Astrocyte (in vitro differentiated cells and primary cell): Measurements from ENCODE around the gene CACNA2D1. TPM values are rescaled to one million over a fixed set of nuclear protein-coding genes. Genes with fewer than 3 reads are reported as not detected.
"Not testable (repeated sequence)": the region's sequence is repeated elsewhere in the genome, so short reads cannot be mapped to it uniquely, and the experiment has no call there.

Experiments used
- DNase-seq: peaks from one replicate; pipeline ENCODE4 v3.0.0-alpha.2; 2010; ENCODE audit warnings: low read depth
- FAIRE-seq: peaks from 2 replicates; lab custom pipeline; 2011; peaks lifted over from hg19 to GRCh38; lab: Jason Lieb, UNC
- H2AFZ ChIP-seq: 2 replicates; pipeline ENCODE4 v1.6.0; 2012; ENCODE audit warnings: low read depth, low read length, inconsistent platforms
- H3K27ac ChIP-seq: 2 replicates; pipeline ENCODE4 v1.5.1; 2011; ENCODE audit warnings: low read depth, low read length, inconsistent platforms
- H3K27me3 ChIP-seq: 2 replicates; pipeline ENCODE4 v1.6.0; 2011; ENCODE audit warnings: low read length, inconsistent platforms; ENCODE audit not compliant: insufficient read depth
- H3K36me3 ChIP-seq: 2 replicates; pipeline ENCODE4 v1.5.1; 2011; ENCODE audit warnings: low read length, inconsistent platforms; ENCODE audit not compliant: insufficient read depth
- H3K4me1 ChIP-seq: 2 replicates; pipeline ENCODE4 v1.5.1; 2011; ENCODE audit warnings: low read length, inconsistent platforms; ENCODE audit not compliant: insufficient read depth
- H3K4me2 ChIP-seq: 2 replicates; pipeline ENCODE4 v1.6.0; 2012; ENCODE audit warnings: low read length, inconsistent platforms
- H3K4me3 ChIP-seq: 2 replicates; pipeline ENCODE4 v1.5.1; 2011; ENCODE audit warnings: low read depth, mild to moderate bottlenecking, low read length, inconsistent platforms; ENCODE audit not compliant: insufficient read depth
- H3K79me2 ChIP-seq: 2 replicates; pipeline ENCODE4 v1.6.0; 2012; ENCODE audit warnings: mild to moderate bottlenecking, low read length, inconsistent platforms; ENCODE audit not compliant: insufficient read depth
- H3K9ac ChIP-seq: 2 replicates; pipeline ENCODE4 v1.6.0; 2012; ENCODE audit warnings: mild to moderate bottlenecking, low read length, inconsistent platforms
- H3K9me3 ChIP-seq: 2 replicates; pipeline ENCODE4 v1.5.1; 2012; ENCODE audit warnings: low read depth, mild to moderate bottlenecking, low read length, inconsistent platforms; ENCODE audit not compliant: insufficient read depth
- H4K20me1 ChIP-seq: 2 replicates; pipeline ENCODE4 v1.6.0; 2012; ENCODE audit warnings: low read length, inconsistent platforms; ENCODE audit not compliant: insufficient read depth
- H3K27ac Mint-ChIP-seq: one replicate; pipeline ENCODE4 v1.8.0; 2021; ENCODE audit warnings: mild to moderate bottlenecking, mixed read lengths; ENCODE audit not compliant: unreplicated experiment
- H3K27me3 Mint-ChIP-seq: one replicate; pipeline ENCODE4 v1.8.0; 2021; ENCODE audit warnings: low read depth, mixed read lengths; ENCODE audit not compliant: unreplicated experiment
- H3K36me3 Mint-ChIP-seq: one replicate; pipeline ENCODE4 v1.8.0; 2021; ENCODE audit warnings: low read depth, mixed read lengths; ENCODE audit not compliant: unreplicated experiment
- H3K4me1 Mint-ChIP-seq: one replicate; pipeline ENCODE4 v1.8.0; 2021; ENCODE audit warnings: low read depth, mixed read lengths; ENCODE audit not compliant: unreplicated experiment
- H3K4me3 Mint-ChIP-seq: one replicate; pipeline ENCODE4 v1.8.0; 2021; ENCODE audit warnings: mild to moderate bottlenecking, moderate library complexity, mixed read lengths; ENCODE audit not compliant: unreplicated experiment
- H3K9me3 Mint-ChIP-seq: one replicate; pipeline ENCODE4 v1.8.0; 2021; ENCODE audit warnings: mild to moderate bottlenecking, mixed read lengths; ENCODE audit not compliant: unreplicated experiment
- CTCF ChIP-seq: IDR thresholded peaks from 2 replicates; pipeline ENCODE4 v1.5.1; 2011; ENCODE audit warnings: low read depth, mild to moderate bottlenecking, inconsistent platforms, low read length, moderate library complexity; ENCODE audit not compliant: insufficient read depth
- EZH2 ChIP-seq: IDR thresholded peaks from 2 replicates; pipeline ENCODE4 v1.6.1; 2012; ENCODE audit warnings: mild to moderate bottlenecking, low read length, inconsistent platforms; ENCODE audit not compliant: insufficient read depth
- total RNA-seq: library from RNA; stranded (reverse); gene quantifications from 2 replicates; pipeline ENCODE4 v1.2.1, GENCODE V29; 2021

CACNA2D1 gene
- total RNA-seq, 1 donor from 2014 or later: 53.4 TPM

GRCh38 chr7:82433507-82433906 lies 10.1 kb downstream of the CACNA2D1 start:
- peaks cover 68% of the 10 kb centered on the region for H3K79me2 ChIP-seq

GRCh38 chr7:82432743-82433142 lies 10.8 kb downstream of the CACNA2D1 start:
- H3K27me3 Mint-ChIP-seq, H3K27ac Mint-ChIP-seq, H3K9ac ChIP-seq, H3K4me3 ChIP-seq, H3K36me3 Mint-ChIP-seq, H3K9me3 Mint-ChIP-seq, H3K27me3 ChIP-seq, H3K4me3 Mint-ChIP-seq, H3K9me3 ChIP-seq, H2AFZ ChIP-seq, H3K27ac ChIP-seq, H3K4me2 ChIP-seq, H3K36me3 ChIP-seq, FAIRE-seq, DNase-seq: not testable (repeated sequence)
- Histone ChIP-seq H3K4me1 (peaks cover 15% of the 10 kb centered on the region), H3K79me2 (peaks cover 61% of the 10 kb centered on the region), H4K20me1 (peaks cover 14% of the 10 kb centered on the region)
- H3K4me1 Mint-ChIP-seq: peaks cover 19% of the 10 kb centered on the region

More at GRCh38 chr7:82433507-82433906, 10.1 kb downstream of the CACNA2D1 start:
- Histone ChIP-seq H3K27ac (no peak overlapping the region), H3K4me3 (no peak overlapping the region), H3K27me3 (no peaks in the 10 kb centered on the region), H3K36me3 (no peaks in the 10 kb centered on the region), H4K20me1 (peaks cover 17% of the 10 kb centered on the region), H3K4me2 (no peak overlapping the region), H3K4me1 (peaks cover 13% of the 10 kb centered on the region), H3K9me3 (no peaks in the 10 kb centered on the region), H3K9ac (no peak overlapping the region), H2AFZ (no peak overlapping the region)
- TF ChIP-seq EZH2 (no peak), CTCF (no peak)
- Mint-ChIP-seq H3K36me3 (no peaks in the 10 kb centered on the region), H3K27ac (no peak overlapping the region), H3K9me3 (no peaks in the 10 kb centered on the region), H3K27me3 (no peaks in the 10 kb centered on the region), H3K4me3 (no peak overlapping the region), H3K4me1 (peaks cover 14% of the 10 kb centered on the region)
- DNase-seq: no peak
- no peak for FAIRE-seq

- TF ChIP-seq EZH2: no peak
- H3K27ac Mint-ChIP-seq: no peak overlapping the region
These were observed 12.8 kb downstream of the CACNA2D1 start for GRCh38 chr7:82430500-82431465.

More at GRCh38 chr7:82430500-82431465, 12.8 kb downstream of the CACNA2D1 start:
- no peak overlapping the region for H3K9ac ChIP-seq
- H3K4me3 ChIP-seq: no peak overlapping the region
- no peaks in the 10 kb centered on the region for H3K27me3 ChIP-seq
- Mint-ChIP-seq H3K4me3 (no peak overlapping the region), H3K36me3 (no peaks in the 10 kb centered on the region), H3K27me3 (no peaks in the 10 kb centered on the region), H3K9me3 (no peaks in the 10 kb centered on the region), H3K4me1 (peaks cover 16% of the 10 kb centered on the region)
- peaks cover 62% of the 10 kb centered on the region for H3K79me2 ChIP-seq
- H3K27ac ChIP-seq: no peak overlapping the region
- DNase-seq (no peak), FAIRE-seq (no peak)
- no peak overlapping the region for H3K4me2 ChIP-seq
- H3K4me1 ChIP-seq: peaks cover 15% of the 10 kb centered on the region
- H3K36me3 ChIP-seq: no peaks in the 10 kb centered on the region
- no peaks in the 10 kb centered on the region for H3K9me3 ChIP-seq
- peaks cover 13% of the 10 kb centered on the region for H4K20me1 ChIP-seq
- no peak overlapping the region for H2AFZ ChIP-seq
